Central memory CD8-positive, alpha-beta T cell (primary cell): ENCODE measurements around the gene NTRK3.

Experiments
- ATAC-seq: fragments of 150-1000 bp; cut with Tn5 transposase; replicated peaks from 2 replicates; pipeline ENCODE4 v1.10.0; 2022; ENCODE audit warnings: mild to moderate bottlenecking, moderate FRiP score, moderate number of reproducible peaks; ENCODE audit not compliant: poor library complexity, severe bottlenecking; ENCODE audit errors: extremely low read depth
- DNase-seq, 2 donors: peaks; one replicate each; pipeline ENCODE4 v3.0.0; 2021; ENCODE audit warnings: low spot score in 2 of 2
- H3K27ac Mint-ChIP-seq: one replicate; pipeline ENCODE4 v1.8.0; 2022; ENCODE audit warnings: low read depth, mild to moderate bottlenecking, moderate library complexity, mixed read lengths
- H3K27me3 Mint-ChIP-seq: one replicate; pipeline ENCODE4 v1.8.0; 2022; ENCODE audit warnings: mixed read lengths
- H3K36me3 Mint-ChIP-seq: one replicate; pipeline ENCODE4 v1.8.0; 2022; ENCODE audit warnings: mild to moderate bottlenecking, moderate library complexity, mixed read lengths; ENCODE audit not compliant: insufficient read depth
- H3K4me1 Mint-ChIP-seq: one replicate; pipeline ENCODE4 v1.8.0; 2022; ENCODE audit warnings: mixed read lengths
- H3K4me3 Mint-ChIP-seq: one replicate; pipeline ENCODE4 v1.8.0; 2022; ENCODE audit warnings: mild to moderate bottlenecking, moderate library complexity, mixed read lengths
- H3K9me3 Mint-ChIP-seq: one replicate; pipeline ENCODE4 v1.8.0; 2022; ENCODE audit warnings: mixed read lengths

The NTRK3 gene

DNA sequence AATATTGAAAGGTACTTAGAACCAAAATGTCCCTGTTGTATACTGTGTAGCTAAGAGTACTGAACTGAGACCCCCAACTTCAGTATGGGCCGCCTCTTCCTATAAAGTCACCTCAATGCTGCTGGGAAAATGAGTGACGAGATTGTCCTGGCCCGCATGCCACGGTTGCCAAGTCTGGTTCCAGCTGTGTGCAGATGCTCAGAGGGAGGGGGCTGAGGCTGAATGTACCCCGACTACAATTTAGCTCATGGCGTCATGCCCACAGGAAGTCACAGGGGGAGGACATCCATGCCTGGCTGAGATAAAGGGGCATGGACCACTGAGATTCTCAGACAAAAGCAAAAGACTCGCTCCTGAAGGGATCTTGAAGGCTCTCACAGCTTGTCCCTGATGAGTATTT is 271.1 kb downstream of the NTRK3 start:
- H3K27me3 Mint-ChIP-seq: no peaks in the 10 kb centered on the region
- H3K27ac Mint-ChIP-seq: no peak overlapping the region
- H3K9me3 Mint-ChIP-seq: no peaks in the 10 kb centered on the region

GRCh38 chr15:87981969-87982368 is 274.6 kb downstream of the NTRK3 start:
- no peaks in the 10 kb centered on the region for H3K4me1 Mint-ChIP-seq
- ATAC-seq: no peak
- no peak overlapping the region for H3K4me3 Mint-ChIP-seq
- H3K9me3 Mint-ChIP-seq: no peaks in the 10 kb centered on the region
- peaks cover 1% of the 10 kb centered on the region for H3K36me3 Mint-ChIP-seq
- DNase-seq: no peak
- H3K27ac Mint-ChIP-seq: no peak overlapping the region
- H3K27me3 Mint-ChIP-seq: peaks cover 24% of the 10 kb centered on the region

More for the DNA sequence above, 271.1 kb downstream of the NTRK3 start:
- H3K4me1 Mint-ChIP-seq: no peaks in the 10 kb centered on the region
- no peak for DNase-seq
- ATAC-seq: no peak
- H3K36me3 Mint-ChIP-seq: no peaks in the 10 kb centered on the region
- H3K4me3 Mint-ChIP-seq: no peak overlapping the region

- Mint-ChIP-seq H3K27ac (no peak overlapping the region), H3K4me3 (no peak overlapping the region), H3K36me3 (peaks cover 1% of the 10 kb centered on the region), H3K4me1 (no peaks in the 10 kb centered on the region), H3K27me3 (peaks cover 37% of the 10 kb centered on the region), H3K9me3 (peaks cover 2% of the 10 kb centered on the region)
- no peak for ATAC-seq
- DNase-seq: no peak
These were observed 278.6 kb downstream of the NTRK3 start for GRCh38 chr15:87977907-87978306.

GRCh38 chr15:87976552-87976951 is 280.0 kb downstream of the NTRK3 start:
- Mint-ChIP-seq H3K27me3 (peaks cover 37% of the 10 kb centered on the region), H3K9me3 (peaks cover 5% of the 10 kb centered on the region), H3K4me1 (no peaks in the 10 kb centered on the region), H3K36me3 (peaks cover 1% of the 10 kb centered on the region), H3K4me3 (no peak overlapping the region), H3K27ac (no peak overlapping the region)
- no peak for DNase-seq
- no peak for ATAC-seq

GRCh38 chr15:87973501-87974215 is 282.9 kb downstream of the NTRK3 start:
- ATAC-seq (no peak), DNase-seq (no peak)
- Mint-ChIP-seq H3K9me3 (peaks cover 5% of the 10 kb centered on the region), H3K36me3 (no peaks in the 10 kb centered on the region), H3K27ac (no peak overlapping the region), H3K27me3 (peaks cover 29% of the 10 kb centered on the region), H3K4me3 (no peak overlapping the region), H3K4me1 (no peaks in the 10 kb centered on the region)

GRCh38 chr15:87971076-87971475 is 285.5 kb downstream of the NTRK3 start:
- Mint-ChIP-seq H3K27ac (no peak overlapping the region), H3K9me3 (peaks cover 5% of the 10 kb centered on the region), H3K4me1 (no peaks in the 10 kb centered on the region), H3K27me3 (peaks cover 3% of the 10 kb centered on the region), H3K4me3 (no peak overlapping the region), H3K36me3 (no peaks in the 10 kb centered on the region)
- no peak for DNase-seq
- no peak for ATAC-seq

DNA sequence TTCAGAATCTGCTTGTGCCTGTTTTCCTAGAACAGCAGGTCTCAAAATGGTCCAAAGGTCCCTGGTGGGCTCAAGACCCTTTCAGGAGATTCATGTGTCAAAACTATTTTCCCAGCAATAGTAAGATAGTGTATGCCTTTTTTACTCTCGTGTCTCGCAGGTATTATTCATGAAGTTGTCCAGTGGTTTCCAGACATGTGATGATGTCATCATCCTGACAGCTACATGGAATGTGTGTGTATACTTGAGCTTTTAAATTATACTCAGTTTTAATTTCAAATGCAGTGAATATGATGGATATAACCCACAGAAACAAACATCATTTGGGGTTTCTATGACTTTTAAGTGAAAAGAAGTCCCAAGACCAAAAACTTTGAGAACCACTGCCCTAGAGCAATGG is 288.6 kb downstream of the NTRK3 start:
- no peak for DNase-seq
- Mint-ChIP-seq H3K36me3 (no peaks in the 10 kb centered on the region), H3K4me3 (no peak overlapping the region), H3K4me1 (no peaks in the 10 kb centered on the region), H3K27ac (no peak overlapping the region), H3K27me3 (no peaks in the 10 kb centered on the region), H3K9me3 (peaks cover 3% of the 10 kb centered on the region)
- ATAC-seq: no peak

GRCh38 chr15:87965304-87965703 is 291.2 kb downstream of the NTRK3 start:
- Mint-ChIP-seq H3K9me3 (no peaks in the 10 kb centered on the region), H3K4me3 (no peak overlapping the region), H3K27ac (no peak overlapping the region), H3K4me1 (no peaks in the 10 kb centered on the region), H3K27me3 (no peaks in the 10 kb centered on the region), H3K36me3 (no peaks in the 10 kb centered on the region)
- DNase-seq: no peak
- ATAC-seq: no peak

DNA sequence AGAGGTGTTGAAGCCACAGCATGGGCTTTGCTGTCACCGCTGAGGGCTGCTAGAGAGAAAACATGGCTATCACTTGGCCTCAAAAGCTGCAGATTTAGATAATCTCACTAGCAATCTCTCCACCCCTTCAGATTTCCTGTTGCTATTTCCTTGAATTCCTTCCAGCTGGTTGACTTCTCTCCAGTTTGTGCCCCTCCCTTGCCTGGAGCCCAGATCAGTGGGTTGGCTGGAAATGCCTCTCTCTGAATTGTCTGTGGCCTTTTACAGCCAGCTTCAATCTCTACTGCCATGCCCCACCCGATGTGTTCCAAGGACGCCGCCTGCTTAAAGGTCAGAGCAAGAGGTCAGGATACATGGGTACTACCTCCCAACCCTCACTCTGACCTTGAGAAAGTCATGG is 294.1 kb downstream of the NTRK3 start:
- no peaks in the 10 kb centered on the region for H3K4me1 Mint-ChIP-seq
- no peak for DNase-seq
- H3K9me3 Mint-ChIP-seq: no peaks in the 10 kb centered on the region
- H3K27ac Mint-ChIP-seq: no peak overlapping the region
- H3K36me3 Mint-ChIP-seq: no peaks in the 10 kb centered on the region
- H3K27me3 Mint-ChIP-seq: no peaks in the 10 kb centered on the region
- ATAC-seq: no peak
- H3K4me3 Mint-ChIP-seq: no peak overlapping the region

DNA sequence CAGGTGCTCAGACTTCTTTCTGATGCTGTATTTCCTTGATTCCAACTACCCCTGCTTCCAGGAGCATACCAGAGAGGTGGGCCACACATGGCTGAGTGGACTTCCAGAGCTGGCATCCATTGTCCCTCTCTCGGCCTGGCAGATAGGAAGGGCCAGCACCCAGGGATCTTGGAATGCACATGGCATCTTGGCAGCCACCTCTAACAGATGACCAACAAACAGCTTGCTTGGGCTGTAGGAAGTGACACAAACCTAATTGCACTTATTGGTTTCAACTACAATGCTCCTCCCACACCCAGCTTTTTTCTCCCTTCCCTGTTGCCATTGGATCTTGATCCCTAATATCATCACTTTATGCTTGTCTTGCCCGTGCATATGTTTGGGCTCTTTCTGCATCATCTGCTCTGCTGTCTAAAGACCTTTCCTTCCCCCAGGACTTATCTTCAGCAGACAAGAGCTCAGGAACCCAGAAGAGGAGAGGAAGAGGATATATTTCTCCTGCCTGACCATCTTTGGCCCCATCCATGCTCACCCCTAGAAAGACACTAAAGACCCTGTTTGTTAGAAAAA is 294.6 kb downstream of the NTRK3 start:
- ATAC-seq (no peak), DNase-seq (no peak)
- Mint-ChIP-seq H3K4me1 (no peaks in the 10 kb centered on the region), H3K36me3 (no peaks in the 10 kb centered on the region), H3K27me3 (no peaks in the 10 kb centered on the region), H3K9me3 (no peaks in the 10 kb centered on the region), H3K4me3 (no peak overlapping the region), H3K27ac (no peak overlapping the region)

DNA sequence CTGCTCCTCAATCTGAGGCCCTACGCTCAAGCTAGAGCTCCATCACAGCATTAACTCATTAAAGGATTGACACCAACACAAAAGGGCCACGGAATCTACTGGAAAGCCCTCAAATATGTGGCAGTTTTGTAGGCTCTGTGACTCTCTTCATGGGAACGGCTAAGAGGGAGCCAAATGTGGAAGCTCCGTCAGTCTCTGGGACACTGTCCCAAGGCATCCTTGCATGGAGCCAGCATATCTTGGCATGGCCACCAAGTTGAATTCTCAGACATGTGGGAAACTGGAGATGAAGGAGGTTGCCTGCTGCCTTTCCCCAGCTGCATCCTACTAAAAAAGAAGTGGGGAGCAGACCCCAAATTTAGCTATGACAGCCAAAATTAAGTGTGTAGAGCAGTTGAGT is 296.9 kb downstream of the NTRK3 start:
- no peaks in the 10 kb centered on the region for H3K9me3 Mint-ChIP-seq
- H3K4me3 Mint-ChIP-seq: no peak overlapping the region
- H3K27me3 Mint-ChIP-seq: no peaks in the 10 kb centered on the region
- H3K4me1 Mint-ChIP-seq: no peaks in the 10 kb centered on the region
- peaks cover 2% of the 10 kb centered on the region for H3K36me3 Mint-ChIP-seq
- no peak for DNase-seq
- H3K27ac Mint-ChIP-seq: no peak overlapping the region
- no peak for ATAC-seq

DNA sequence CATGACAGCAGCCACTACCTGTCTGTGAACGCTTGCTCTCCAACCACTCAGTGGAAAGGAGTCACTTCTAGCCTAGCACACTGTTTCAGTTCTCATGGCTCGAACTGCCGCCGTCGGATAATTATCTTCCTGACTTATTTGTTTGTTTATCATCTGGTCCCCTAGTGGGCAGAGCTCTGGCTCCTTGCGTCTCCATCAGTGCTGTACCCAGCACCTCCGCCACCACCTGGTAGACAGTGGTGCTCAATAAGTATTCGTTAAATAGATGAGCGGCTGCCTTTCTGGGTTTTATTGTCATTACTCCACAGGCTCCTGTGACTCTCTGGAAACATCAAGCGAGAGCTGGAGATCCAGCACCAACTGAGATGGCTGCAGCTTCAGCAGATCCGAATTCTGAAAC is 297.5 kb downstream of the NTRK3 start:
- ATAC-seq (no peak), DNase-seq (no peak)
- H3K27ac Mint-ChIP-seq: no peak overlapping the region
- H3K4me3 Mint-ChIP-seq: no peak overlapping the region
- peaks cover 2% of the 10 kb centered on the region for H3K36me3 Mint-ChIP-seq
- no peaks in the 10 kb centered on the region for H3K27me3 Mint-ChIP-seq
- H3K9me3 Mint-ChIP-seq: no peaks in the 10 kb centered on the region
- no peaks in the 10 kb centered on the region for H3K4me1 Mint-ChIP-seq

DNA sequence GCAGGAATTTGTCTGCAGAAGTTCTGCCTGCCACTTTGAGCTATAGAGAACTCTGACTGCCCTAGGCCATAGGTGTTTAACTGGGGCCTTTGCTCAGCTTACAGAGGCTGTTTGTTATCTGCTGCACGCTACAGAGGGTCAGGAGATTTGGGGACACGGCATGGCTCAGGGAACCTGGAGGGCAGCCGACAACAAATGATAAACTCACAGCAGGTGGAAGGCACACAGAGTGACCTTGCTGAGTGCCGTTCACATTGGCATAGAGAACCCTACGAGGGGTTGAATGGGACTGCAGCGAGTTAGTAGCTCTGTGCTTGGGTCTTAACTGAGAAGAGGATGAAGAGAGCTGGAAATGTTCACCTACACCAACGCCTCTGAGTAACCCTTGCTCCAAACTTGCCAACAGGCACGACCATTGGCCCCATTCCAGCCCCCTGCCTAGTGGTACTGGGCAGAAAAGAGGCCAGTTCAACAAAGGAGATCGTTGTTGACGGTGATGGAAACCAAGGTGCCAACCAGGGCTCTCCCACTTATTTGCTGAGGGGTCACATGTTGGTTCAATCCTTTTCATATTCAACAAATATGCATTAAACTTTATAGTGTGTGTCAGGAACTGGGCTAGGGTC is 301.1 kb downstream of the NTRK3 start:
- Mint-ChIP-seq H3K9me3 (no peaks in the 10 kb centered on the region), H3K4me1 (no peaks in the 10 kb centered on the region), H3K4me3 (no peak overlapping the region), H3K36me3 (peaks cover 2% of the 10 kb centered on the region), H3K27ac (no peak overlapping the region), H3K27me3 (no peaks in the 10 kb centered on the region)
- DNase-seq (no peak), ATAC-seq (no peak)
